PFSK-1 (cell line): ENCODE results near the gene TNRC18.

Experiments used
- FOXP2 ChIP-seq: optimal IDR thresholded peaks from 2 replicates; pipeline ENCODE3; 2011; ENCODE audit warnings: borderline replicate concordance, control low read depth, inconsistent platforms; ENCODE audit not compliant: insufficient read depth; ENCODE audit errors: extremely low read length, extremely low read depth
- POLR2AphosphoS5 ChIP-seq: IDR thresholded peaks from 2 replicates; pipeline ENCODE4 v1.6.1; 2012; ENCODE audit warnings: low read depth, mild to moderate bottlenecking, control low read depth, low read length, moderate library complexity
- REST ChIP-seq, 2 experiments: IDR thresholded peaks; 2 replicates each; pipeline versions ENCODE4 v1.6.1 to v1.8.0; 2011 to 2012; ENCODE audit warnings: low read depth in 2 of 2, low read length in 2 of 2, control low read depth in 1 of 2, inconsistent platforms in 1 of 2, mild to moderate bottlenecking in 1 of 2, moderate library complexity in 1 of 2; ENCODE audit not compliant: insufficient read depth in 1 of 2
- SIN3A ChIP-seq: IDR thresholded peaks from 2 replicates; pipeline ENCODE4 v1.6.1; 2012; ENCODE audit warnings: mild to moderate bottlenecking, low read length, moderate library complexity, borderline replicate concordance; ENCODE audit not compliant: insufficient read depth
- TAF1 ChIP-seq: IDR thresholded peaks from 2 replicates; pipeline ENCODE4 v1.6.1; 2012; ENCODE audit warnings: low read length, control low read depth, borderline replicate concordance; ENCODE audit not compliant: insufficient read depth

The TNRC18 gene

GRCh38 chr7:5439572-5440496 lies 16.2 kb upstream of the TNRC18 start:
- TF ChIP-seq TAF1 (no peak), SIN3A (no peak), POLR2AphosphoS5 (no peak), REST (IDR thresholded peaks at IDR 0.05; ENCODE audit: insufficient read depth in 1 of 2, low read depth in 2 of 2, low read length in 2 of 2) (no peak), FOXP2 (no peak)

- TF ChIP-seq REST (IDR thresholded peaks at IDR 0.05; ENCODE audit: insufficient read depth in 1 of 2, low read depth in 2 of 2, low read length in 2 of 2) (no peak), POLR2AphosphoS5 (no peak), SIN3A (no peak), TAF1 (no peak), FOXP2 (no peak)
Observed at GRCh38 chr7:5439209-5439571, 15.6 kb upstream of the TNRC18 start.

GRCh38 chr7:5437987-5438386 lies 14.4 kb upstream of the TNRC18 start:
- no peak for TF ChIP-seq FOXP2
- TF ChIP-seq SIN3A = no peak
- no peak for TF ChIP-seq TAF1
- TF ChIP-seq POLR2AphosphoS5 = no peak
- no peak for TF ChIP-seq REST (IDR thresholded peaks at IDR 0.05; ENCODE audit: insufficient read depth in 1 of 2, low read depth in 2 of 2, low read length in 2 of 2)

- TF ChIP-seq TAF1 = no peak
- TF ChIP-seq POLR2AphosphoS5 = no peak
- no peak for TF ChIP-seq SIN3A
- TF ChIP-seq FOXP2 = no peak
- no peak for TF ChIP-seq REST (IDR thresholded peaks at IDR 0.05; ENCODE audit: insufficient read depth in 1 of 2, low read depth in 2 of 2, low read length in 2 of 2)
Observed at GRCh38 chr7:5437348-5437892, 13.8 kb upstream of the TNRC18 start.
